ENCODE data around the gene GALNT18. TPM values are rescaled to one million over a fixed set of nuclear protein-coding genes. Genes with fewer than 3 reads are reported as not detected.

The GALNT18 gene
- total and polyA plus RNA-seq, 7 experiments from 2014 or later = 0.15 to 1.7 (median 0.20) TPM; not detected in 4

DNA sequence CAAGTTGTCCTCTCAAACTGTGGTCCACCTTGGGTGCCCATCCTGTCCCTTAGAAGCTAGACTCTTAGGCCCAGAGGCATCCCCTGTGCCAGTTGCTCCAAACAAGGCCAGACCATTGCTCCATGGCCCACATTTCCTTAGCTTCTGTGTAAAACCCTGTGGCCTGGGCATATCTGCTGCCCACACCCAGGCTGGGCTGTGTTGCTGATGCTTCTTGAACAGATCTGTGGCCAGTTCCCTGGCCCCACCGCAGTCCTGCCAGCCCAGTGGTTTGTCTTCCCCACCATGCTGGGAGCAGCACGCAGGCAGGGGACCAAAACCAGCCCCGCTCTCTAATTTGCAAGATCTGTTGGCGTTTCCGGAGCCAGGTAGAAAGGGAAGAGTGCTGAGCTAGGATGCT lies 341.0 kb downstream of the GALNT18 start:
- Mint-ChIP-seq H3K36me3 (no peaks in the 10 kb centered on the region), H3K27me3 (peaks cover under 1 to 16% (median 5%) of the 10 kb centered on the region in 5 donors), H3K27ac (no peak overlapping the region), H3K4me1 (peaks cover 0 to 11% (median 0%) of the 10 kb centered on the region in 7 donors), H3K9me3 (peaks cover 0 to 1% (median 0%) of the 10 kb centered on the region in 11 donors), H3K4me3 (no peak overlapping the region)
- DNase-seq = no peak
- Histone ChIP-seq H3K4me1 (ENCODE audit: control insufficient read depth in 2 of 2, insufficient read depth in 2 of 2, low read length in 2 of 2) (no peaks in the 10 kb centered on the region), H3K36me3 (ENCODE audit: control insufficient read depth in 2 of 3, insufficient read depth in 3 of 3, low read length in 3 of 3) (no peaks in the 10 kb centered on the region), H3K27me3 (ENCODE audit: control insufficient read depth in 2 of 2, insufficient read depth in 2 of 2, low read length in 2 of 2) (no peaks in the 10 kb centered on the region), H3K9me3 (ENCODE audit: control insufficient read depth in 2 of 3, low read length in 3 of 3) (no peaks in the 10 kb centered on the region), H3K4me3 (ENCODE audit: low read length) (no peak overlapping the region), H3K27ac (ENCODE audit: low read depth, low read length) (no peak overlapping the region)
- CTCF ChIA-PET = no interaction called here
- POLR2A ChIA-PET = no interaction called here
- no peak for ATAC-seq
- intact Hi-C loops (cut with micrococcal nuclease) = no loop called here

DNA sequence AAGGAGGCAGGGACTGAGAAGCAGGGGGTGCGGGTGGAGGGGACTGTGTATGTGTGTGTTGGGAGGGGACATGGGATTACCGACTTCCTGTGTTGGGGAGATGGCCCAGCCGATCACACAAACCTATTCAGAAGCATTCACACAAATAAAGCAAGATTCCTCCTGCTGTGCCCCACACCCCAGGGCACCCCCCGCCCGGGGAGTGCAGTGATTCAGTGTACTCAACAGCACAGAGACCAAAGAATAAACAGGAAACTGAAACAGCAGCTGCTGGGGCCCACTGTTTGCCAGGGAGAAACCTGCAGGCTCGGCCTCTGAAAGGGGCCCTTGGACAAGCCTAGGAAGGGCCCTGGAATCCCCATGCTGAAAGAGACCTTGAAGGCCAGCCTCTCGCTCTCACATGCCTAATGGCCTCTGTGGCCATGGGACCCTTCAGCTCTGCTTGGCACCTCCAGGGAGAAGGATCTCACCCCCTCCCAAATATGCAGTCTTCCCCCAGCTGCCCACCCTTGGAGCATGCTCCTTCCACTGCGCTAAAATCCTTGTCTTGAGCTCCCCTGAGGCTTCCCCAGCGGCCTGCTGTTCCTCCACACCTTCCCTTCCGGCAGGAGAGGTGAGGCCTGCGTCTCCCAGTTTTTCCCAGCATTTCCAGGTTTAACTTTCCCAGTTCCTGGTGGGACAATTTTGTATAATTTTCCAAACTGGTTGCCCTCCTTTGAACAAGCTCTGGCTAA lies 341.7 kb downstream of the GALNT18 start:
- H3K27ac Mint-ChIP-seq = peak overlapping the region in 1 of 9 donors; percentile 30
- no peak overlapping the region for H3K4me3 ChIP-seq (ENCODE audit: low read length)
- intact Hi-C loops (cut with micrococcal nuclease) = no loop called here
- peaks cover 0 to 11% (median 0%) of the 10 kb centered on the region in 7 donors for H3K4me1 Mint-ChIP-seq
- H3K4me3 Mint-ChIP-seq = no peak overlapping the region
- ATAC-seq = no peak
- no peak overlapping the region for H3K27ac ChIP-seq (ENCODE audit: low read depth, low read length)
- H3K4me1 ChIP-seq (ENCODE audit: control insufficient read depth in 2 of 2, insufficient read depth in 2 of 2, low read length in 2 of 2) = no peaks in the 10 kb centered on the region
- peaks cover 0 to 4% (median 0%) of the 10 kb centered on the region in 11 donors for H3K9me3 Mint-ChIP-seq
- CTCF ChIA-PET = no interaction called here
- H3K36me3 Mint-ChIP-seq = no peaks in the 10 kb centered on the region
- DNase-seq = no peak
- no peaks in the 10 kb centered on the region for H3K9me3 ChIP-seq (ENCODE audit: control insufficient read depth in 2 of 3, low read length in 3 of 3)
- no peaks in the 10 kb centered on the region for H3K27me3 ChIP-seq (ENCODE audit: control insufficient read depth in 2 of 2, insufficient read depth in 2 of 2, low read length in 2 of 2)
- H3K27me3 Mint-ChIP-seq = peaks cover 4 to 15% (median 8%) of the 10 kb centered on the region in 5 donors
- H3K36me3 ChIP-seq (ENCODE audit: control insufficient read depth in 2 of 3, insufficient read depth in 3 of 3, low read length in 3 of 3) = no peaks in the 10 kb centered on the region
- POLR2A ChIA-PET = no interaction called here

DNA sequence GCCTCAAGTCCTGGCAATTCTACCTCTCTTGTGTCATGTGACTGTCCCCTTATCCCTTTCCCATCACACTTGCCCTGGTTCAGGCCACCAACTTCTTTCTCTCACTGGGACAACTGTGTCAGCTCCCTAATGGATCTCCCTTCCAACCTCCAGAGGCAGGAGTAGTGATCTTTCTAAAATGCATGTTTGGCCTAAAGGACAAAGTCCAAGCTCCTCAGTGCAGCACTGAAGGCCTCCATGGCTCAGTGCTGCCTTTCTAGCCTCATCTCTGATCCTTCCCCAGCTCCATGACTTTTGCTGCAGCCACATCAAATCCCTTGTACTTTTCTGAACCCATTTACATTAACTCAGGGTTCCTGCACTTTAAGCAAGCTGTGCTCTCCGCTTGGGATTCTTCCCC lies 349.6 kb downstream of the GALNT18 start:
- Histone ChIP-seq H3K9me3 (ENCODE audit: control insufficient read depth in 2 of 3, low read length in 3 of 3) (no peaks in the 10 kb centered on the region), H3K4me3 (ENCODE audit: low read length) (no peak overlapping the region), H3K27ac (ENCODE audit: low read depth, low read length) (no peak overlapping the region), H3K36me3 (ENCODE audit: control insufficient read depth in 2 of 3, insufficient read depth in 3 of 3, low read length in 3 of 3) (no peaks in the 10 kb centered on the region), H3K4me1 (ENCODE audit: control insufficient read depth in 2 of 2, insufficient read depth in 2 of 2, low read length in 2 of 2) (no peaks in the 10 kb centered on the region), H3K27me3 (ENCODE audit: control insufficient read depth in 2 of 2, insufficient read depth in 2 of 2, low read length in 2 of 2) (no peaks in the 10 kb centered on the region)
- intact Hi-C loops (cut with micrococcal nuclease) = no loop called here
- CTCF ChIA-PET = interaction anchor here (0.6 kb wide), 1 partner anchor 49 kb away, joined by 3 read pairs; no protein-coding TSS in a partner anchor
- Mint-ChIP-seq H3K27me3 (peaks cover 3 to 16% (median 9%) of the 10 kb centered on the region in 5 donors), H3K4me3 (no peak overlapping the region), H3K9me3 (peaks cover 0 to 6% (median 0%) of the 10 kb centered on the region in 11 donors), H3K36me3 (no peaks in the 10 kb centered on the region), H3K27ac (peak overlapping the region in 1 of 9 donors; percentile 1), H3K4me1 (no peaks in the 10 kb centered on the region)
- POLR2A ChIA-PET = no interaction called here
- DNase-seq = no peak
- no peak for ATAC-seq

DNA sequence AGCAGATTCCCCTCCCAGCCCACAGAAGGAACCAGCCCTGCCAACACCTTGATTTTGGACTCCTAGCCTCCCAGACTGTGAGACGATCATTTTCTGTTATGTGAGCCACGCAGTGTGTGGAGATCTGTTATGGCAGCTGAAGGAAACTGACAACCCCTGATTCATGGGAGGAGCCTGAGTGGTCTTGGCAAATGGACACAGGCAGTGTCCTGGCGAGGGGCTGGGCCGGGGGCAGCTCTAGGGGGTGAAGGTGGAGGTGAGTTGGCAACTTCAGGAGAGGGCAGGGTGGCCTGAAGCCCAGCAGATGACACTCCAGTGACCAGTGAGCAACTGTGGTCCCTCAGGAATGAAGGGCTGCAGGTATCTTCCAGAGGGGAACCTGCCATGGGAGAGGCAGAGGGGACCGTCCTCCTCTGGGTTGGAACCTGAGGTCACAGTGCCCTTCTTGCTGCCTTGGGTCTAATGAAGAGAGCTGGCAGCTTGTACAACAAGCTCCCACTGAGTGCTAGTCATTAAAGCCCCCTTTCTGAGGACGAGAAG lies 351.5 kb downstream of the GALNT18 start:
- DNase-seq (no peak), ATAC-seq (no peak)
- H3K9me3 ChIP-seq (ENCODE audit: control insufficient read depth in 2 of 3, low read length in 3 of 3) = no peaks in the 10 kb centered on the region
- Mint-ChIP-seq H3K4me3 (no peak overlapping the region), H3K27ac (no peak overlapping the region), H3K36me3 (no peaks in the 10 kb centered on the region), H3K9me3 (peaks cover 0 to 4% (median 0%) of the 10 kb centered on the region in 11 donors), H3K4me1 (peaks cover 0 to 2% (median 0%) of the 10 kb centered on the region in 7 donors), H3K27me3 (peaks cover 1 to 10% (median 8%) of the 10 kb centered on the region in 5 donors)
- no peaks in the 10 kb centered on the region for H3K4me1 ChIP-seq (ENCODE audit: control insufficient read depth in 2 of 2, insufficient read depth in 2 of 2, low read length in 2 of 2)
- intact Hi-C loops (cut with micrococcal nuclease) = no loop called here
- H3K27me3 ChIP-seq (ENCODE audit: control insufficient read depth in 2 of 2, insufficient read depth in 2 of 2, low read length in 2 of 2) = no peaks in the 10 kb centered on the region
- H3K36me3 ChIP-seq (ENCODE audit: control insufficient read depth in 2 of 3, insufficient read depth in 3 of 3, low read length in 3 of 3) = no peaks in the 10 kb centered on the region
- H3K4me3 ChIP-seq (ENCODE audit: low read length) = no peak overlapping the region
- ChIA-PET POLR2A (no interaction called here), CTCF (no interaction called here)
- no peak overlapping the region for H3K27ac ChIP-seq (ENCODE audit: low read depth, low read length)

DNA sequence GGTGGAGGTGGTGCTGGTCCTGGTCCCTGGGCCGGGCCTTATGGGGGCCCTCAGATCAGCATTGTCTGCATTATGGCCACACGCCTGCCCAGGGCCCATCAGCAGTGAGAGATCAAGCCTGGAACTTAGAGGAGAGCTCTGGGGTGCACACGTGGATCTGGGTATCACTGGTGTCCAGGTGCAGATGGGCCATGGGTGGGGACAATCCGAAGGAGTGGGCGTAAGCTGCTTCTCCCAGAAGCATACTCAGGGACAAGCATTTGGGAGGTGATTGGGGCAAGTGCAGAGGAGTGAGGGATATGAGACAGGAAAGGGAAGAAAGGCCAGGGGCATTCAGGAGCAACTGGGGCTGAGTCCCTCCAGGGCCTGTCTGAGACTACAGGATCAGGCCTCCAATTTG lies 353.1 kb downstream of the GALNT18 start:
- H3K27ac ChIP-seq (ENCODE audit: low read depth, low read length) = no peak overlapping the region
- CTCF ChIA-PET = no interaction called here
- no peaks in the 10 kb centered on the region for H3K4me1 ChIP-seq (ENCODE audit: control insufficient read depth in 2 of 2, insufficient read depth in 2 of 2, low read length in 2 of 2)
- POLR2A ChIA-PET = no interaction called here
- no peaks in the 10 kb centered on the region for H3K36me3 ChIP-seq (ENCODE audit: control insufficient read depth in 2 of 3, insufficient read depth in 3 of 3, low read length in 3 of 3)
- Mint-ChIP-seq H3K27me3 (peaks cover 0 to 13% (median 4%) of the 10 kb centered on the region in 5 donors), H3K4me1 (peaks cover 0 to 2% (median 0%) of the 10 kb centered on the region in 7 donors), H3K9me3 (peaks cover 0 to 1% (median 0%) of the 10 kb centered on the region in 11 donors), H3K36me3 (no peaks in the 10 kb centered on the region), H3K27ac (no peak overlapping the region), H3K4me3 (no peak overlapping the region)
- no peaks in the 10 kb centered on the region for H3K9me3 ChIP-seq (ENCODE audit: control insufficient read depth in 2 of 3, low read length in 3 of 3)
- H3K27me3 ChIP-seq (ENCODE audit: control insufficient read depth in 2 of 2, insufficient read depth in 2 of 2, low read length in 2 of 2) = no peaks in the 10 kb centered on the region
- DNase-seq = no peak
- H3K4me3 ChIP-seq (ENCODE audit: low read length) = no peak overlapping the region
- no peak for ATAC-seq
- intact Hi-C loops (cut with micrococcal nuclease) = loop anchor here in 1 of 2 donors (5.0 kb wide), 1 partner anchor 336 kb away; no protein-coding TSS in a partner anchor

DNA sequence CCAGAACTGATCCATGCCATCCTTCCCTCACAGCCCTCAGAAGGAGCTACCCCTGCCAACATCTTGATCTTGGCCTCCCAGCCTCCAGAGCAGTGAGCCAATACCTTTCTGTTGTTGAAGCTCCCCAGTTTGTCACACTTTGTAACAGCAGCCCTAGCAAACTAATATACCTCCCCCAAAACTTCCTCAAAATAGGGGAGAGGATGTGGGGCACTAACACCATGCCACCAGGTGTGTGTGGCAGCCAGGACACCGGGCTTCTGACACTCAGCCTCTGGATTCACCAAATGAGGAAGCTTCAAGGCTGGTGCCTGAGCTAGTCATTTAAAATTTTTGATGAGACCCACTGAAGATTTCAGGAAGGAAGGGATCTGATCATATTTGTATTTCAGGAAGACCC lies 353.7 kb downstream of the GALNT18 start:
- DNase-seq (no peak), ATAC-seq (no peak)
- POLR2A ChIA-PET = no interaction called here
- no peak overlapping the region for H3K4me3 ChIP-seq (ENCODE audit: low read length)
- H3K4me1 ChIP-seq (ENCODE audit: control insufficient read depth in 2 of 2, insufficient read depth in 2 of 2, low read length in 2 of 2) = no peaks in the 10 kb centered on the region
- no peak overlapping the region for H3K27ac ChIP-seq (ENCODE audit: low read depth, low read length)
- no peaks in the 10 kb centered on the region for H3K36me3 ChIP-seq (ENCODE audit: control insufficient read depth in 2 of 3, insufficient read depth in 3 of 3, low read length in 3 of 3)
- H3K27me3 Mint-ChIP-seq = peaks cover 0 to 12% (median 4%) of the 10 kb centered on the region in 5 donors
- peak overlapping the region in 1 of 9 donors; percentile 17 for H3K27ac Mint-ChIP-seq
- no peaks in the 10 kb centered on the region for H3K9me3 ChIP-seq (ENCODE audit: control insufficient read depth in 2 of 3, low read length in 3 of 3)
- intact Hi-C loops (cut with micrococcal nuclease) = loop anchor here in 1 of 2 donors (5.0 kb wide), 1 partner anchor 336 kb away; no protein-coding TSS in a partner anchor
- H3K9me3 Mint-ChIP-seq = peaks cover 0 to 1% (median 0%) of the 10 kb centered on the region in 11 donors
- H3K4me3 Mint-ChIP-seq = no peak overlapping the region
- CTCF ChIA-PET = no interaction called here
- peaks cover 0 to 3% (median 0%) of the 10 kb centered on the region in 7 donors for H3K4me1 Mint-ChIP-seq
- H3K36me3 Mint-ChIP-seq = no peaks in the 10 kb centered on the region
- no peaks in the 10 kb centered on the region for H3K27me3 ChIP-seq (ENCODE audit: control insufficient read depth in 2 of 2, insufficient read depth in 2 of 2, low read length in 2 of 2)

All from naive thymus-derived CD4-positive, alpha-beta T cell (primary cell).